Right lobe of liver (tissue), 6 donors: Measurements from ENCODE around the gene MYRFL. TPM values are rescaled to one million over a fixed set of nuclear protein-coding genes. Genes with fewer than 3 reads are reported as not detected.

Experiments used
- ATAC-seq, 4 donors: fragments of 200-7000 bp; cut with Tn5 transposase; one replicate each; pipeline ENCODE4 v1.9.1; 2020; ENCODE audit warnings: mild to moderate bottlenecking in 4 of 4, moderate library complexity in 4 of 4
- DNase-seq, 3 donors: peaks; one replicate each; pipeline ENCODE4 v3.0.0-alpha.2; 2020
- H3K27ac ChIP-seq, 3 donors: fragments of 200-600 bp; one replicate each; pipeline ENCODE4 v1.8.0; 2022
- H3K27me3 ChIP-seq, 2 donors: fragments of 200-600 bp; one replicate each; pipeline ENCODE4 v1.8.0; 2022
- H3K36me3 ChIP-seq, 4 donors: fragments of 200-600 bp; sonication (generic) in 1 of 4; one replicate each; pipeline versions ENCODE4 v1.5.1 to v1.8.0; 2017 to 2022; ENCODE audit warnings: control low read depth in 1 of 4
- H3K4me1 ChIP-seq, 4 donors: fragments of 200-600 bp; sonication (generic) in 1 of 4; one replicate each; pipeline versions ENCODE4 v1.5.1 to v1.8.0; 2017 to 2022; ENCODE audit warnings: control low read depth in 1 of 4
- H3K4me3 ChIP-seq, 3 donors: fragments of 200-600 bp; one replicate each; pipeline ENCODE4 v1.8.0; 2022
- H3K9me3 ChIP-seq, 4 donors: fragments of 200-600 bp; sonication (generic) in 1 of 4; one replicate each; pipeline versions ENCODE4 v1.5.1 to v1.8.0; 2017 to 2022; ENCODE audit warnings: control low read depth in 1 of 4
- POLR2A ChIP-seq: fragments of 450-650 bp; IDR thresholded peaks from one replicate; pipeline ENCODE4 v1.6.1; 2017; ENCODE audit warnings: antibody characterized with exemption, mild to moderate bottlenecking
- WGBS: methylation state at CpG from one replicate; pipeline ENCODE4 v1.1.6; 2018; ENCODE audit warnings: low coverage, low lambda C conversion rate; ENCODE audit not compliant: insufficient coverage; ENCODE audit errors: missing lambda C conversion rate; 5-methylcytosine and 5-hydroxymethylcytosine counted together
- intact Hi-C, 2 donors: fragments of 100-400 bp; cut with DNase I; formaldehyde crosslinking; loops; one replicate each; pipeline versions ENCODE4 v1.11.2 to v1.14.1; 2022
- total RNA-seq, 6 experiments: library from RNA; depleted of rRNA in 2 of 6; stranded (reverse); fragments of >200 nt in 2 of 6; fragmentation: NEBNext Ultra II Directional in 3 of 6; extraction: Animal tissue kit (Norgen Biotek cat#: 25700) in 3 of 6; gene quantifications; one replicate each; pipeline versions ENCODE4 v1.1.0 to v1.2.4, GENCODE V29; 2016 to 2023
- TF ChIP-seq, protein P1 (sequence below), 4 donors: fragments of 200-600 bp in 3 of 4; fragments of 450-650 bp in 1 of 4; IDR thresholded peaks; one replicate each; pipeline versions ENCODE4 v1.5.1 to v1.8.0; 2016 to 2022; ENCODE audit warnings: antibody characterized with exemption in 4 of 4, mild to moderate bottlenecking in 2 of 4
- donor health status: DM: no; HTN: yes; CAD: no.
- donor health status: DM: no; HTN: no; CAD: no.
- donor health status: DM: no; HTN: no; CAD: no.
- donor health status: DM: no; HTN: yes; CAD: no.
- donor health status: DM: no; HTN: yes; CAD: no.

The MYRFL gene
- total RNA-seq, 6 experiments from 2014 or later, result 0.11 to 0.21 (median 0.17) TPM; not detected in 2

DNA sequence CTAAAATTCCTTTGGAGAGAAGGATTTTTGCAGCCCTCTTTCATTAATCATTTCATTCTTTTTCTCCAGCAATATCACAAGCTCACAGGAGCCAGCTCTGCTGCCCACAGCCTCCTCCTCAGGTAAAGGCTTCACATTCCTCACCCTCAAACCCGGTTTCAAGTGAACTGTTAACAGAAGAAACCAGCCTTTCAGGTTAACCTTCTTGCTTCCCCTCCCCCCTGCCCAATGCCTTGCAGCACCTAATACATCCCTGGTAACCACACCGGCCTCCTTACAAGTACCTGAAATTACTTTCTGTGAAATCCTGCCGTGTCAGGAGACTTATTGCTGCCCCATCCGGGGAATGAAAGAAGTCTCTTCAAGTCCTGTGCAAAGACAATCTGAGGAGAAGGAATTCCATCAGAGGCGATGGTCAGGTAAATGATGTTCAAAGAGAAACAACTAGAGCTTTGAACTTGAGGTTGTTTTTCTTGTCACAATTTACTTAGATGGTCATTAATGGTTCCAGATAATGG lies 111.2 kb downstream of the MYRFL start:
- H3K9me3 ChIP-seq, result no peaks in the 10 kb centered on the region

DNA sequence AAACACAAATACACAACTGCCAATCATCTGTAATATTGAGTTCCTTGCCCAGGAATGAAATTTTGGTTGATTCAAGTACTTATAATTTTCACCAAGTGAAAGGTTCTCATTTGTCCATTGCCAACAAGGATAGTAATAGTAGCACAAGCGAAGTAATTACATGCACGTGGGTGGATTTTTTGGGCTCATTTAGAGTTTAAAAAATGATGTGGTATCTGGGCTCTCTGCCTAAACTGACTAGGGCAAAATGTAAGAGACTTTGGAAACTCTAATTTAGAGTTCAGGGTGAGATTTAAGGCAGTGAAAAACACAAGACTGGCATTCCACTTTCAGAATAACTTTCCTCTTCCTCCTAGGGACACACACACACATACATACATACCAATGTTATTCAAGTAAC lies 111.7 kb downstream of the MYRFL start:
- no peak for TF ChIP-seq POLR2A
- TF ChIP-seq, protein P1, sequence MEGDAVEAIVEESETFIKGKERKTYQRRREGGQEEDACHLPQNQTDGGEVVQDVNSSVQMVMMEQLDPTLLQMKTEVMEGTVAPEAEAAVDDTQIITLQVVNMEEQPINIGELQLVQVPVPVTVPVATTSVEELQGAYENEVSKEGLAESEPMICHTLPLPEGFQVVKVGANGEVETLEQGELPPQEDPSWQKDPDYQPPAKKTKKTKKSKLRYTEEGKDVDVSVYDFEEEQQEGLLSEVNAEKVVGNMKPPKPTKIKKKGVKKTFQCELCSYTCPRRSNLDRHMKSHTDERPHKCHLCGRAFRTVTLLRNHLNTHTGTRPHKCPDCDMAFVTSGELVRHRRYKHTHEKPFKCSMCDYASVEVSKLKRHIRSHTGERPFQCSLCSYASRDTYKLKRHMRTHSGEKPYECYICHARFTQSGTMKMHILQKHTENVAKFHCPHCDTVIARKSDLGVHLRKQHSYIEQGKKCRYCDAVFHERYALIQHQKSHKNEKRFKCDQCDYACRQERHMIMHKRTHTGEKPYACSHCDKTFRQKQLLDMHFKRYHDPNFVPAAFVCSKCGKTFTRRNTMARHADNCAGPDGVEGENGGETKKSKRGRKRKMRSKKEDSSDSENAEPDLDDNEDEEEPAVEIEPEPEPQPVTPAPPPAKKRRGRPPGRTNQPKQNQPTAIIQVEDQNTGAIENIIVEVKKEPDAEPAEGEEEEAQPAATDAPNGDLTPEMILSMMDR (IDR thresholded peaks at IDR 0.05), result no peak
- WGBS, result 42% methylated on average over 2 of the region's 2 CpGs
- DNase-seq (no peak), ATAC-seq (no peak)
- H3K27ac ChIP-seq, result no peak overlapping the region
- no peaks in the 10 kb centered on the region for H3K9me3 ChIP-seq
- no peaks in the 10 kb centered on the region for H3K36me3 ChIP-seq
- no peaks in the 10 kb centered on the region for H3K4me1 ChIP-seq
- no peaks in the 10 kb centered on the region for H3K27me3 ChIP-seq
- H3K4me3 ChIP-seq, result no peak overlapping the region
- intact Hi-C loops, result no loop called here

More for the DNA sequence above, 111.2 kb downstream of the MYRFL start:
- H3K4me1 ChIP-seq, result no peaks in the 10 kb centered on the region
- no peak overlapping the region for H3K27ac ChIP-seq
- intact Hi-C loops, result no loop called here
- ATAC-seq, result no peak
- no peaks in the 10 kb centered on the region for H3K27me3 ChIP-seq
- WGBS, result 44% methylated on average over 5 of the region's 5 CpGs
- no peak overlapping the region for H3K4me3 ChIP-seq
- DNase-seq, result no peak
- no peaks in the 10 kb centered on the region for H3K36me3 ChIP-seq
- TF ChIP-seq, protein P1 (IDR thresholded peaks at IDR 0.05), result no peak
- no peak for TF ChIP-seq POLR2A

DNA sequence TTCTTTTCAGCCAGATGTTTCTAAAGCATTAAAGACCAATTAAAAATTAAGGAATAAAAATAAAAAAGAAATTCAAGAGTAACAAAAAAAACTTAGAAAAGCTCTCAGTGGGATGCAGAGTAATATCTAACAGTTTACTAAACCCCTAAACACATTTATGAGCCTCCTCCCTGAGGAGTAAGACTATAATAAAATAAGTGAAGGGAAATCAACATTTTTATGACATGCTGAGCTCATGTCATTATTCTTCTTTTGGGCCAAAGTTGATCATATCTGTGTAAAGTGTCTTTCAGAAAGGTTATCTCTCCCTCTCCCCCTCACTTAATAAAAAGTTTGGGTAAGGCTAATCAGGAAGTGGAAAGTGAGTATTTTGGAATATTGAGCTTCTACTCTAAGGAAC lies 122.1 kb downstream of the MYRFL start:
- Histone ChIP-seq H3K4me3 (no peak overlapping the region), H3K9me3 (no peaks in the 10 kb centered on the region), H3K27ac (no peak overlapping the region), H3K4me1 (no peaks in the 10 kb centered on the region), H3K36me3 (no peaks in the 10 kb centered on the region), H3K27me3 (no peaks in the 10 kb centered on the region)
- TF ChIP-seq POLR2A, result no peak
- TF ChIP-seq, protein P1 (IDR thresholded peaks at IDR 0.05), result no peak
- DNase-seq (no peak), ATAC-seq (no peak)
- intact Hi-C loops, result no loop called here

DNA sequence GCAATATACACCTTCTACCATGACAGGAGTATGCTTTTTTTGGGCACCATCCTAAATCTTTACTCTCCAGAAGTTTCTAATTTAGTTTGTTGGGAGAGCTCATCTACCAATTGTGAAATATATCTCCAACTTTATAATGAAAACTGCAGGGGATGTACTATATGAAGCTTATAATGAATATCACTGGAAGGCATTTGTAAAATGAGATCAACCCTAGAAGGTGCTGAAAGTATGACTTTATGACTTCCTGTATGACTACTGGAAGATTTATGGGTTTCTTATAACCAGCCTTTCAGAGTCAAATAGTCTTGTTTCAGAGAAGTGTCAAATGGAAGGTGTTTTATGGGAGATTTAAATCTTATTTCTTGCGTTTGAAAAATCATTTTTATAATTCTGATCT lies 122.9 kb downstream of the MYRFL start:
- ATAC-seq (no peak), DNase-seq (no peak)
- no peaks in the 10 kb centered on the region for H3K9me3 ChIP-seq
- H3K36me3 ChIP-seq, result no peaks in the 10 kb centered on the region
- H3K27me3 ChIP-seq, result no peaks in the 10 kb centered on the region
- WGBS, result 32% methylated on average over 1 of the region's 1 CpG
- H3K27ac ChIP-seq, result no peak overlapping the region
- TF ChIP-seq, protein P1 (IDR thresholded peaks at IDR 0.05), result no peak
- no peak overlapping the region for H3K4me3 ChIP-seq
- no peaks in the 10 kb centered on the region for H3K4me1 ChIP-seq
- intact Hi-C loops, result no loop called here

DNA sequence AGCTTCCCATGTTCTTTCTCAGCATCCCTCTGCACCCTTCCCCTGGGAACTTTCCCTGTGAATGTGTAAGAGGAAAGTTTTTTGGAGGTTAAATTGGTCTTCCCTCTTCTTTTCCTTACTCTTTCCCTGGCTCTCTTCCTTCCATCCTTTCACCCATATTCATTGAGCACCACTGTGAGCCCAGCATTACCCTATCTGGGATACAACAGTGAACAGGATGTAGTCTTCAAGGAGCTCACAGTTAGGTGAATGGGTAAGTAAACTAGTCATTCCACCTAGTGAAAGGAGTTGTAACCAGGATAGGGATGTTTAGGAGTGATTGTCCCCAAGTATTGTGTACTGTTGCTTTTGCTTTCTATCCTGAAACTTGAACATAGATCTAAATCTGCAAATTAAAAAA lies 123.8 kb downstream of the MYRFL start:
- H3K36me3 ChIP-seq, result no peaks in the 10 kb centered on the region
- intact Hi-C loops, result no loop called here
- ATAC-seq (no peak), DNase-seq (no peak)
- H3K27me3 ChIP-seq, result no peaks in the 10 kb centered on the region
- H3K4me1 ChIP-seq, result no peaks in the 10 kb centered on the region
- H3K9me3 ChIP-seq, result no peaks in the 10 kb centered on the region
- no peak overlapping the region for H3K27ac ChIP-seq
- H3K4me3 ChIP-seq, result no peak overlapping the region
- no peak for TF ChIP-seq POLR2A
- TF ChIP-seq, protein P1 (IDR thresholded peaks at IDR 0.05), result no peak
